ENCODE results near the gene ZNF223. TPM values are rescaled to one million over a fixed set of nuclear protein-coding genes. Genes with fewer than 3 reads are reported as not detected.

Gene ZNF223
- total and polyA plus RNA-seq, 9 of the 15 experiments (the other 6 are each of a cell fraction or from before 2014, with no cell fraction given): 0.21 to 1.8 (median 0.71) TPM

DNA sequence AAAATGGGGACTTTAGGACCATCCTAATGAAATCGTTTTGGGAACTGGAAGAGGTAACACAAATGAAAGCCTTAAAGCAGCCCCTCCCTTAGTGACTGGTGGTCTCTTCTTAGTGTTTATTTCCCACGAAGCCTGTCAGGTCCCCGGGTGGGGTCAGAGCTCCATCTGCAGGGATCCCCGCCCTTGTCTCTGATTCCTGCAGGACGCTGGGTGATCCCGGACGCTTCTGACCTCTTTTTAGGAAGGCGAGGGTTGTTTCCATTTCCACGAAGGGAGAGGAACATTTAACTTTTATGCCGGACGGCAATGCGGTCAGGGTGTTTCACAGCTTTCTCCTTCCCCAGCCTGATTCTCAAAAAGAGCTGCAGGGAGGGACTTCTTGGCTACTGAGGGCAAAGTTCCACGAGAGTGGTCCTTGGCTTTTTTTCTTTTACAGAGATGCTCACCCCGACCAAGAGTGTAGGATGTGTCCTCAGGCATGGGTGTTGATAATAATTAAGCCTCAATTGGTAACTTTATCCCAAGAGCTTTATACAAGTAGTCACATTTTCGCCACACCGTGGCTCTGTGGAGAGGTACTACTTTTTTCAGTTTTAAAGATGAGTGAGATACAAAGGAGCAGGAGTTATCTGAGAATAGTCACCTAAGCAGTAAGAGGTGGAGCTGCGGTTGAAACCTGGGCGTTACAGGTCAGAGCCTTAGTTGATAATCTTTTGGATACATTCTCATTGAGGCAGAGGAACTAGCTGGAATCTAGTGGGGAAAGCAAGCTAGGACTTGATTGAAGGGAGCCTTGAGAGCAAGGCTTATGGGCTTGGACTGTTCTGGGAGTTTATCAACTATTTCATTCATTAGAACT, 20.9 kb downstream of the ZNF223 start:
- POLR2A ChIA-PET: interaction anchor here (0.6 to 1.0 kb wide), 4 partner anchors 9 to 422 kb away, joined by 3 read pairs; no protein-coding TSS in a partner anchor
- H3K4me2 ChIP-seq (ENCODE audit: insufficient read depth, low read length): peak overlapping the region; percentile 85
- H2AFZ ChIP-seq (ENCODE audit: low read depth, low read length): peak overlapping the region; percentile 97
- TF ChIP-seq ZNF766 (CRISPR knock-in tag; conservative IDR thresholded peaks at IDR 0.05): 0 out of 2 replicates have a peak, but pooled peaks have one; percentile 11
- peak in 1 of 2 experiments; percentile 25; a peak in 1 of 4 replicates for TF ChIP-seq RAD21 (CRISPR knock-in tag; conservative IDR thresholded peaks at IDR 0.05 in 1 of 2, IDR thresholded peaks at IDR 0.05 in 1 of 2)
- no peak for TF ChIP-seq ETV1 (tag; conservative IDR thresholded peaks at IDR 0.05; ENCODE audit: low read depth)
- no peak for TF ChIP-seq NCOA6 (IDR thresholded peaks at IDR 0.05)
- H3K79me2 ChIP-seq (ENCODE audit: control insufficient read depth, insufficient read depth, low read length): no peaks in the 10 kb centered on the region
- H3K9ac ChIP-seq (ENCODE audit: insufficient read depth in 1 of 2, low read depth in 2 of 2, low read length in 2 of 2): peak overlapping the region in 1 of 2 experiments; percentile 44; a peak in 1 of 4 replicates
- peak in 1 of 4 experiments; percentile 6 for DNase-seq (ENCODE audit: extremely low read depth in 1 of 4, low spot score in 3 of 4)
- H3K4me3 ChIP-seq: peak overlapping the region; percentile 35
- CTCF ChIA-PET (ENCODE audit: low intra/inter-chr PET ratio): interaction anchor here (0.7 kb wide), 1 partner anchor 510 kb away, joined by 3 read pairs; no protein-coding TSS in a partner anchor
- H3K9me1 ChIP-seq (ENCODE audit: control insufficient read depth, insufficient read depth, low read length): no peaks in the 10 kb centered on the region
- no peak for FAIRE-seq
- no peak overlapping the region for H3K27ac ChIP-seq (ENCODE audit: extremely low read depth, low read depth, low read length)
- intact Hi-C loops (cut with micrococcal nuclease) (no loop called here), in situ Hi-C loops (cut with MboI) (no loop called here)
- H3K36me3 ChIP-seq (ENCODE audit: control insufficient read depth, insufficient read depth, low read length): no peaks in the 10 kb centered on the region
- H3K27me3 ChIP-seq (ENCODE audit: control insufficient read depth in 2 of 2, insufficient read depth in 2 of 2, low read length in 2 of 2): no peaks in the 10 kb centered on the region
- H3K4me1 ChIP-seq (replicated peaks in 1 of 2; ENCODE audit: control insufficient read depth in 2 of 2, insufficient read depth in 2 of 2, low read length in 2 of 2): peaks cover 0 to 4% of the 10 kb centered on the region in 2 experiments; a peak in 3 of 5 replicates
- H3K9me3 ChIP-seq (replicated peaks; ENCODE audit: control insufficient read depth, insufficient read depth, low read depth, low read length): 0 out of 2 replicates have a peak, but pooled peaks cover 2% of the 10 kb centered on the region
- no TSS peak for BruUV-seq (replicated peaks)
- WGBS (ENCODE audit: insufficient coverage, low coverage, missing lambda C conversion rate): 11% methylated on average over 18 of the region's 18 CpGs
- no peaks in the 10 kb centered on the region for H4K20me1 ChIP-seq (replicated peaks; ENCODE audit: control insufficient read depth, insufficient read depth, low read length)
- peak; percentile 49 for ATAC-seq
